Upper lobe of left lung (tissue), 6 donors: ENCODE measurements around the gene KLHL4. TPM values are rescaled to one million over a fixed set of nuclear protein-coding genes. Genes with fewer than 3 reads are reported as not detected.

Experiments used
- ATAC-seq, 2 donors: fragments of 200-7000 bp; cut with Tn5 transposase; one replicate each; pipeline ENCODE4 v1.9.1; 2022; ENCODE audit warnings: mild to moderate bottlenecking in 2 of 2, moderate library complexity in 2 of 2; ENCODE audit not compliant: low FRiP score in 2 of 2
- DNase-seq, 2 donors: peaks; one replicate each; pipeline ENCODE4 v3.0.0-alpha.2; 2019 to 2020
- H3K27ac ChIP-seq, 4 donors: fragments of 200-600 bp; sonication (generic); one replicate each; pipeline ENCODE4 v1.5.1; 2016 to 2019
- H3K27me3 ChIP-seq, 4 donors: fragments of 200-600 bp; sonication (generic); one replicate each; pipeline ENCODE4 v1.5.1; 2017 to 2019
- H3K36me3 ChIP-seq, 4 donors: fragments of 200-600 bp; sonication (generic); one replicate each; pipeline ENCODE4 v1.5.1; 2016 to 2019
- H3K4me1 ChIP-seq, 4 donors: fragments of 200-600 bp; sonication (generic); one replicate each; pipeline ENCODE4 v1.5.1; 2018 to 2019
- H3K4me3 ChIP-seq, 4 donors: fragments of 200-600 bp; sonication (generic); one replicate each; pipeline ENCODE4 v1.5.1; 2017 to 2019; ENCODE audit warnings: mild to moderate bottlenecking in 2 of 4, moderate library complexity in 1 of 4
- H3K9me3 ChIP-seq, 4 donors: fragments of 200-600 bp; sonication (generic); one replicate each; pipeline ENCODE4 v1.5.1; 2018 to 2019
- EP300 ChIP-seq, 4 donors: sonication (generic); formaldehyde crosslinking; IDR thresholded peaks; one replicate each; pipeline ENCODE4 v1.5.1; 2017; ENCODE audit warnings: antibody characterized with exemption in 4 of 4, control low read depth in 2 of 4
- POLR2A ChIP-seq, 4 donors: fragments of 450-650 bp; IDR thresholded peaks; one replicate each; pipeline ENCODE4 v1.5.1; 2016 to 2017; ENCODE audit warnings: antibody characterized with exemption in 4 of 4, mild to moderate bottlenecking in 2 of 4
- POLR2AphosphoS5 ChIP-seq, 2 donors: sonication (generic); formaldehyde crosslinking; IDR thresholded peaks; one replicate each; pipeline ENCODE4 v1.5.1; 2017; ENCODE audit warnings: antibody characterized with exemption in 2 of 2
- WGBS, 2 donors: methylation state at CpG; one replicate each; pipeline ENCODE4 v1.1.5; 2017 to 2018; 5-methylcytosine and 5-hydroxymethylcytosine counted together
- total RNA-seq, 6 donors: library from RNA; depleted of rRNA in 4 of 6; stranded (reverse); fragments of >200 nt in 4 of 6; gene quantifications; one replicate each; pipeline versions ENCODE4 v1.1.0 to v1.2.1, GENCODE V29; 2016 to 2021
- TF ChIP-seq, protein P1 (sequence below), 6 experiments: fragments of 450-650 bp in 4 of 6; fragments of 200-600 bp in 2 of 6; sonication (generic) in 2 of 6; IDR thresholded peaks; one replicate each; pipeline ENCODE4 v1.5.1; 2016 to 2019; ENCODE audit warnings: antibody characterized with exemption in 6 of 6
- donor health status: DM: no; HTN: no; CAD: no; lungs with moderate emphysema.
- donor health status: DM: no; HTN: yes; CAD: no; lungs with severe emphysema.

Gene KLHL4
- total RNA-seq, 6 donors from 2014 or later, result under 0.01 to 2.4 (median 0.89) TPM; not detected in 1

DNA sequence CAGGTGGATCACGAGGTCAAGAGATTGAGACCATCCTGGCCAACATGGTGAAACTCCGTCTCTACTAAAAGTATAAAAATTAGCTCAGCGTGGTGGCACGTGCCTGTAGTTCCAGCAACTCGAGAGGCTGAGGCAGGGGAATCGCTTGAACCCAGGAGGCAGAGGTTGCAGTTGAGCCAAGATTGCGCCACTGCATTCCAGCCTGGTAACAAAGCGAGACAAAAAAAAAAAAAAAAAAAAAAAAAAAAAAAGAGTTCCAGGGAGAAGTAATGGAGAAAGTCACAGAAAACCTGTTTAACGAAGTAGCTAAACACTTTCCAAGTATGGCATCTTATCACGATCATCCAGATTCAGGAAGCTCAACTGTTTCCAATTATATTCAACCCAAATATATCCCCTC is 10.9 kb downstream of the KLHL4 start:
- no peaks in the 10 kb centered on the region for H3K27me3 ChIP-seq
- WGBS, 2 donors, result 65 to 73% methylated on average over 10 of the region's 10 CpGs

DNA sequence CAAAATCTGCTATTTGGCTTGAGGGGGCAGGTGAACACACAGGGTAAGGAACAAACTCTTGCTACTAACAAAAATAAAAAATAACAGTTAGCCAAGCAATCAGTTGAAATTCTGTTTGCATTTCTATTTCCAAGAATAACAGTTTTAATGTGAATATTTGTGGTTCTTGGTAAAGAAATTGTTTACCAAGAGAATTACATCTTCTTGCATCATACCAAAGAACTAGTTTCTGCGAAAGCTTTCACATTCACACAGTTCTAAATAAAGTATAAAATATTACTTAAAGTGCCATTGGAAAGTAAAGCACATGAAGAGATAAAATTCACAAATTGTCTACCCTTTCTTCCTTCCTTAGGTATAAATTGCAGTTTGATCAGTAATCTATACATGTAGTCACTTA is 54.4 kb downstream of the KLHL4 start:
- no peaks in the 10 kb centered on the region for H3K4me1 ChIP-seq
- TF ChIP-seq, protein P1, sequence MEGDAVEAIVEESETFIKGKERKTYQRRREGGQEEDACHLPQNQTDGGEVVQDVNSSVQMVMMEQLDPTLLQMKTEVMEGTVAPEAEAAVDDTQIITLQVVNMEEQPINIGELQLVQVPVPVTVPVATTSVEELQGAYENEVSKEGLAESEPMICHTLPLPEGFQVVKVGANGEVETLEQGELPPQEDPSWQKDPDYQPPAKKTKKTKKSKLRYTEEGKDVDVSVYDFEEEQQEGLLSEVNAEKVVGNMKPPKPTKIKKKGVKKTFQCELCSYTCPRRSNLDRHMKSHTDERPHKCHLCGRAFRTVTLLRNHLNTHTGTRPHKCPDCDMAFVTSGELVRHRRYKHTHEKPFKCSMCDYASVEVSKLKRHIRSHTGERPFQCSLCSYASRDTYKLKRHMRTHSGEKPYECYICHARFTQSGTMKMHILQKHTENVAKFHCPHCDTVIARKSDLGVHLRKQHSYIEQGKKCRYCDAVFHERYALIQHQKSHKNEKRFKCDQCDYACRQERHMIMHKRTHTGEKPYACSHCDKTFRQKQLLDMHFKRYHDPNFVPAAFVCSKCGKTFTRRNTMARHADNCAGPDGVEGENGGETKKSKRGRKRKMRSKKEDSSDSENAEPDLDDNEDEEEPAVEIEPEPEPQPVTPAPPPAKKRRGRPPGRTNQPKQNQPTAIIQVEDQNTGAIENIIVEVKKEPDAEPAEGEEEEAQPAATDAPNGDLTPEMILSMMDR (IDR thresholded peaks at IDR 0.05), result no peak
- TF ChIP-seq POLR2A (IDR thresholded peaks at IDR 0.05) (no peak), POLR2AphosphoS5 (IDR thresholded peaks at IDR 0.05) (no peak), EP300 (IDR thresholded peaks at IDR 0.05) (no peak)
- no peaks in the 10 kb centered on the region for H3K27me3 ChIP-seq
- no peak overlapping the region for H3K4me3 ChIP-seq
- no peaks in the 10 kb centered on the region for H3K9me3 ChIP-seq
- no peak overlapping the region for H3K27ac ChIP-seq
- H3K36me3 ChIP-seq, result no peaks in the 10 kb centered on the region
- ATAC-seq, result no peak
- DNase-seq, result no peak
- WGBS, 2 donors, result 83 to 93% methylated on average over 1 of the region's 1 CpG

More for the DNA sequence above, 10.9 kb downstream of the KLHL4 start:
- Histone ChIP-seq H3K9me3 (no peaks in the 10 kb centered on the region), H3K4me1 (no peaks in the 10 kb centered on the region), H3K27ac (no peak overlapping the region), H3K36me3 (no peaks in the 10 kb centered on the region), H3K4me3 (no peak overlapping the region)
- no peak for TF ChIP-seq POLR2A (IDR thresholded peaks at IDR 0.05)
- TF ChIP-seq, protein P1 (IDR thresholded peaks at IDR 0.05), result no peak
- TF ChIP-seq POLR2AphosphoS5 (IDR thresholded peaks at IDR 0.05), result no peak
- no peak for TF ChIP-seq EP300 (IDR thresholded peaks at IDR 0.05)
- DNase-seq (no peak), ATAC-seq (no peak)

DNA sequence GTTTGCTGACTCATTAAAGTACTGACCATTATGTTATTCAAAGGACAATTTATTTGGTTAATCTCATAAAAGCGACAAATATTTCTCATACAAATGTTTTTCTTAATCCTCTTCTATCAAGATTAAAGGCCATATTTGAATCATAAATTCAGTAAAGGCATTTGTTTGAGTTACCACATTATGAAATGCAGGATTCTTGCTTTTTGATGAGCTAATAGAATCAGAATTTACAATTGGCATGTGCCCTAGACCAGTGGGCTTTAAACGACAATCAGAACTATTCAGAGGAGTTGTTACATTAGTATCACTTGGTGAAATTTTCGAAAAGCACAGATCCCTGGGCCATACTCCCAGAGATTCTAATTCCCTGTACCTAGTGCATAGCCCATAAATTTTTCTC is 55.3 kb downstream of the KLHL4 start:
- Histone ChIP-seq H3K4me3 (no peak overlapping the region), H3K4me1 (no peaks in the 10 kb centered on the region), H3K36me3 (no peaks in the 10 kb centered on the region), H3K27me3 (no peaks in the 10 kb centered on the region), H3K9me3 (no peaks in the 10 kb centered on the region), H3K27ac (no peak overlapping the region)
- ATAC-seq, result no peak
- 70 to 76% methylated on average over 3 of the region's 3 CpGs for WGBS, 2 donors
- TF ChIP-seq EP300 (IDR thresholded peaks at IDR 0.05) (no peak), POLR2AphosphoS5 (IDR thresholded peaks at IDR 0.05) (no peak), POLR2A (IDR thresholded peaks at IDR 0.05) (no peak)
- TF ChIP-seq, protein P1 (IDR thresholded peaks at IDR 0.05), result no peak
- no peak for DNase-seq

DNA sequence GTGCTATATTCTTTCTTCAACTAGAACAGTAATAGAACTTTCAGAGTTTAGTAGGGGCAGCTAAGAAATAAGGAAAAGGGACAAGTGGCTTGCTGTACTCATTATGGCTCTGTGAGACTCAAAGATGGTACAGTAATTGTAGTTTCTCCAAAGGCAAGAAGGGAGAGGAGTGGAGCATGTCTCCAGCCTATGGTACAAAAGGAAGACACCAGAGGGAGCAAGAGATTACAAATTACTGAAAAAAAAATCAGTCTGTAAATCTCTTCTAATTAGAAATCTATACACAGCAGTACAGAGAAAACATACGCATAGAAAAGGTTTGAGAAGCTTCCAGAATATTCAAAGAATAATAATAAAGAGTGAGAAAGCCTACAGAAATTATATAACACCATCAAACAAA is 61.4 kb downstream of the KLHL4 start:
- H3K4me1 ChIP-seq, result no peaks in the 10 kb centered on the region
- no peaks in the 10 kb centered on the region for H3K9me3 ChIP-seq
- WGBS, 2 donors, result 57 to 71% methylated on average over 1 of the region's 1 CpG
- H3K4me3 ChIP-seq, result no peak overlapping the region
- H3K36me3 ChIP-seq, result no peaks in the 10 kb centered on the region
- H3K27ac ChIP-seq, result no peak overlapping the region
- TF ChIP-seq, protein P1 (IDR thresholded peaks at IDR 0.05), result no peak
- no peak for TF ChIP-seq EP300 (IDR thresholded peaks at IDR 0.05)
- TF ChIP-seq POLR2A (IDR thresholded peaks at IDR 0.05), result no peak
- TF ChIP-seq POLR2AphosphoS5 (IDR thresholded peaks at IDR 0.05), result no peak
- no peaks in the 10 kb centered on the region for H3K27me3 ChIP-seq
- DNase-seq (no peak), ATAC-seq (no peak)

DNA sequence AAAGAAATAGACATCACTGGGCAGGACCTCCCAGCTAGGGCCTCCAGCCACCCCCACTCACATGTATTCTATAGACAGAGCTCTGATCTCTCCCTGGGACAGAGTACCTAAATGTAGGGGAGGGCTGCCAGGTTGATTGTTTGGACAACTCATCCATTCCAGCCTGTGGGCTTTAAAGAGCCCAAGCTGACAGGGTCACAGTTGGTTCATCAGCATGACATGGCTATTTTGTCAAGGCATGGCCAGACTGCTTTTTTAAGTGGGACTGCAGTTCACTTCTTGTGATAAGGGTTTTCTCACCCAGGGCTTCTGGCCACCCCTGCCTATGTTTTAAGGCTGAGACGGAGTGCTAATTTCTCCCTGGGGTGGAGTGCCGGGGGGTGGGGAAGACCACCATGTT is 63.3 kb downstream of the KLHL4 start:
- Histone ChIP-seq H3K4me1 (no peaks in the 10 kb centered on the region), H3K27ac (no peak overlapping the region), H3K4me3 (no peak overlapping the region), H3K36me3 (no peaks in the 10 kb centered on the region), H3K9me3 (no peaks in the 10 kb centered on the region), H3K27me3 (no peaks in the 10 kb centered on the region)
- TF ChIP-seq, protein P1 (IDR thresholded peaks at IDR 0.05), result no peak
- TF ChIP-seq EP300 (IDR thresholded peaks at IDR 0.05) (no peak), POLR2AphosphoS5 (IDR thresholded peaks at IDR 0.05) (no peak), POLR2A (IDR thresholded peaks at IDR 0.05) (no peak)
- no peak for ATAC-seq
- WGBS, 2 donors, result 100% methylated on average over 2 of the region's 2 CpGs; no CpG with 5 or more reads in 1 of the 2 donors
- DNase-seq, result no peak
